Measurements from ENCODE around the gene DCUN1D1. TPM values are rescaled to one million over a fixed set of nuclear protein-coding genes. Genes with fewer than 3 reads are reported as not detected.

Gene DCUN1D1
- polyA plus RNA-seq, 3 donors = 6.1 to 37.6 (median 26.9) TPM

- Histone ChIP-seq H3K36me3 (replicated peaks in 1 of 2; ENCODE audit: control insufficient read depth in 1 of 2, insufficient read depth in 2 of 2, low read length in 2 of 2) (peaks cover 34 to 90% of the 10 kb centered on the region in 2 donors), H3K9ac (ENCODE audit: insufficient read depth, low read length, poor library complexity, severe bottlenecking) (no peak overlapping the region), H4K20me1 (ENCODE audit: insufficient read depth, low read length) (no peaks in the 10 kb centered on the region), H3K4me1 (ENCODE audit: control insufficient read depth in 1 of 2, insufficient read depth in 2 of 2, low read length in 2 of 2) (no peaks in the 10 kb centered on the region), H2AFZ (ENCODE audit: insufficient read depth, low read depth, low read length, poor library complexity, severe bottlenecking) (no peak overlapping the region), H3K27ac (ENCODE audit: low read depth in 1 of 2, low read length in 2 of 2) (no peak overlapping the region), H3K27me3 (ENCODE audit: control insufficient read depth in 2 of 2, insufficient read depth in 2 of 2, low read length in 2 of 2) (no peaks in the 10 kb centered on the region), H3K9me3 (replicated peaks in 1 of 2; ENCODE audit: control insufficient read depth in 1 of 2, insufficient read depth in 1 of 2, low read length in 2 of 2) (no peaks in the 10 kb centered on the region), H3K79me2 (ENCODE audit: insufficient read depth, low read length) (no peaks in the 10 kb centered on the region), H3K4me3 (replicated peaks in 1 of 3; ENCODE audit: low read depth in 2 of 3, low read length in 3 of 3) (no peak overlapping the region), H3K4me2 (replicated peaks; ENCODE audit: extremely low read depth, low read length, poor library complexity, severe bottlenecking) (no peak overlapping the region)
- intact Hi-C loops (cut with micrococcal nuclease) = no loop called here
- H3K27ac Mint-ChIP-seq = no peak overlapping the region
- no peaks in the 10 kb centered on the region for H3K4me1 Mint-ChIP-seq
- peaks cover 49 to 65% of the 10 kb centered on the region in 2 donors for H3K36me3 Mint-ChIP-seq
- no peaks in the 10 kb centered on the region for H3K9me3 Mint-ChIP-seq
- WGBS (ENCODE audit: insufficient coverage) = 100% methylated on average over 2 of the region's 5 CpGs
- H3K27me3 Mint-ChIP-seq (ENCODE audit: low read depth in 3 of 3) = peaks cover 0 to 1% (median 0%) of the 10 kb centered on the region in 3 donors
- no peak for DNase-seq
- no peak overlapping the region for H3K4me3 Mint-ChIP-seq
- TF ChIP-seq CTCF (IDR thresholded peaks at IDR 0.05) = no peak
These were observed 69.2 kb downstream of the DCUN1D1 start for GRCh38 chr3:182910936-182911781.

GRCh38 chr3:182909318-182910040 is 70.9 kb downstream of the DCUN1D1 start:
- no peak overlapping the region for H3K4me3 Mint-ChIP-seq
- no CpG with 5 or more reads among the region's 5 CpGs for WGBS (ENCODE audit: insufficient coverage)
- Histone ChIP-seq H3K79me2 (ENCODE audit: insufficient read depth, low read length) (no peaks in the 10 kb centered on the region), H3K27ac (ENCODE audit: low read depth in 1 of 2, low read length in 2 of 2) (no peak overlapping the region), H3K4me2 (replicated peaks; ENCODE audit: extremely low read depth, low read length, poor library complexity, severe bottlenecking) (no peak overlapping the region), H3K4me1 (ENCODE audit: control insufficient read depth in 1 of 2, insufficient read depth in 2 of 2, low read length in 2 of 2) (no peaks in the 10 kb centered on the region), H3K36me3 (replicated peaks in 1 of 2; ENCODE audit: control insufficient read depth in 1 of 2, insufficient read depth in 2 of 2, low read length in 2 of 2) (peaks cover 34 to 88% of the 10 kb centered on the region in 2 donors), H3K27me3 (ENCODE audit: control insufficient read depth in 2 of 2, insufficient read depth in 2 of 2, low read length in 2 of 2) (no peaks in the 10 kb centered on the region), H3K9me3 (replicated peaks in 1 of 2; ENCODE audit: control insufficient read depth in 1 of 2, insufficient read depth in 1 of 2, low read length in 2 of 2) (no peaks in the 10 kb centered on the region), H4K20me1 (ENCODE audit: insufficient read depth, low read length) (no peaks in the 10 kb centered on the region), H2AFZ (ENCODE audit: insufficient read depth, low read depth, low read length, poor library complexity, severe bottlenecking) (no peak overlapping the region), H3K9ac (ENCODE audit: insufficient read depth, low read length, poor library complexity, severe bottlenecking) (no peak overlapping the region), H3K4me3 (replicated peaks in 1 of 3; ENCODE audit: low read depth in 2 of 3, low read length in 3 of 3) (no peak overlapping the region)
- peak; percentile 54 for TF ChIP-seq CTCF (IDR thresholded peaks at IDR 0.05)
- no peaks in the 10 kb centered on the region for H3K4me1 Mint-ChIP-seq
- intact Hi-C loops (cut with micrococcal nuclease) = no loop called here
- H3K27me3 Mint-ChIP-seq (ENCODE audit: low read depth in 3 of 3) = peaks cover 0 to 1% (median 0%) of the 10 kb centered on the region in 3 donors
- no peaks in the 10 kb centered on the region for H3K9me3 Mint-ChIP-seq
- H3K36me3 Mint-ChIP-seq = peaks cover 49 to 65% of the 10 kb centered on the region in 2 donors
- H3K27ac Mint-ChIP-seq = no peak overlapping the region
- no peak for DNase-seq

Data from CD14-positive monocyte (primary cell).